IMR-90 (cell line): ENCODE results near the gene IQSEC1. TPM values are rescaled to one million over a fixed set of nuclear protein-coding genes. Genes with fewer than 3 reads are reported as not detected.
"Not testable (repeated sequence)": the region's sequence is repeated elsewhere in the genome, so short reads cannot be mapped to it uniquely, and the experiment has no call there.

Experiments used
- ATAC-seq: fragments of 200-7000 bp; cut with Tn5 transposase; 2 replicates; pipeline ENCODE4 v1.9.1; 2020; ENCODE audit warnings: low read depth, mild to moderate bottlenecking, moderate library complexity
- BruUV-seq: library from RNA; stranded (reverse); fragments of 400-500 nt; replicated peaks from 2 replicates; lab custom pipeline; 2021; lab: Mats Ljungman, UMichigan
- CTCF ChIA-PET: fragments of 300-600 bp; formaldehyde crosslinking; extraction: SDS; loops from one replicate; lab custom pipeline; 2021; ENCODE audit warnings: antibody characterized with exemption; lab: Yijun Ruan, JAX
- POLR2A ChIA-PET: fragments of 300-600 bp; sonication (Branson Sonifier 250); formaldehyde crosslinking; loops from one replicate; lab custom pipeline; 2022; ENCODE audit warnings: antibody characterized with exemption; ENCODE audit not compliant: unreplicated experiment; lab: Charles Lee
- DNase-seq: peaks from one replicate; pipeline ENCODE4 v3.0.0; 2013
- H2AFZ ChIP-seq: replicated peaks from 2 replicates; pipeline ENCODE3; 2013; ENCODE audit warnings: low read length, mild to moderate bottlenecking; ENCODE audit not compliant: poor library complexity
- H2AK5ac ChIP-seq: 2 replicates; pipeline ENCODE4 v1.6.1; 2013; ENCODE audit warnings: low read depth, low read length, inconsistent platforms
- H2AK9ac ChIP-seq: replicated peaks from 2 replicates; pipeline ENCODE3; 2013; ENCODE audit warnings: mild to moderate bottlenecking, low read depth, low read length, moderate library complexity; ENCODE audit not compliant: poor library complexity
- H2BK120ac ChIP-seq: 2 replicates; pipeline ENCODE4 v1.6.1; 2013; ENCODE audit warnings: low read depth, low read length, inconsistent platforms
- H2BK15ac ChIP-seq: 3 replicates; pipeline ENCODE4 v1.6.1; 2013; ENCODE audit warnings: low read depth, low read length, inconsistent platforms
- H2BK20ac ChIP-seq: 2 replicates; pipeline ENCODE4 v1.6.1; 2013; ENCODE audit warnings: low read depth, mild to moderate bottlenecking, inconsistent platforms, low read length, moderate library complexity
- H2BK5ac ChIP-seq: 2 replicates; pipeline ENCODE4 v1.6.1; 2013; ENCODE audit warnings: mild to moderate bottlenecking, low read depth, low read length, inconsistent platforms; ENCODE audit not compliant: poor library complexity, severe bottlenecking
- H3K14ac ChIP-seq: replicated peaks from 2 replicates; pipeline ENCODE4 v1.6.1; 2013; ENCODE audit warnings: low read depth, low read length, inconsistent platforms
- H3K18ac ChIP-seq: 2 replicates; pipeline ENCODE4 v1.6.1; 2013; ENCODE audit warnings: low read depth, low read length, control low read depth
- H3K23ac ChIP-seq: 2 replicates; pipeline ENCODE4 v1.6.1; 2013; ENCODE audit warnings: low read depth, low read length, inconsistent platforms
- H3K27ac ChIP-seq: 2 replicates; pipeline ENCODE4 v1.5.1; 2013; ENCODE audit warnings: mild to moderate bottlenecking, control low read depth, low read length; ENCODE audit not compliant: insufficient read depth
- H3K27me3 ChIP-seq: 2 replicates; pipeline ENCODE4 v1.6.1; 2013; ENCODE audit warnings: low read length; ENCODE audit not compliant: control insufficient read depth, insufficient read depth
- H3K36me3 ChIP-seq: 2 replicates; pipeline ENCODE4 v1.6.1; 2013; ENCODE audit warnings: low read length, mixed read lengths; ENCODE audit not compliant: control insufficient read depth, insufficient read depth
- H3K4ac ChIP-seq: 2 replicates; pipeline ENCODE4 v1.6.1; 2013; ENCODE audit warnings: low read depth, low read length, inconsistent platforms
- H3K4me1 ChIP-seq: 2 replicates; pipeline ENCODE4 v1.6.1; 2013; ENCODE audit warnings: low read length, mixed read lengths; ENCODE audit not compliant: control insufficient read depth, insufficient read depth
- H3K4me2 ChIP-seq: 2 replicates; pipeline ENCODE4 v1.6.1; 2013; ENCODE audit warnings: low read depth, mild to moderate bottlenecking, control low read depth, low read length, moderate library complexity
- H3K4me3 ChIP-seq: 2 replicates; pipeline ENCODE4 v1.5.1; 2013; ENCODE audit warnings: low read depth, mild to moderate bottlenecking, control low read depth, low read length, moderate library complexity; ENCODE audit not compliant: insufficient read depth
- H3K56ac ChIP-seq: 2 replicates; pipeline ENCODE4 v1.6.1; 2013; ENCODE audit warnings: low read length, inconsistent platforms; ENCODE audit not compliant: insufficient read depth; ENCODE audit errors: extremely low read depth
- H3K79me1 ChIP-seq, 2 experiments: 2 replicates each; pipeline ENCODE4 v1.6.1; 2013; ENCODE audit warnings: low read length in 2 of 2, inconsistent platforms in 1 of 2, low read depth in 1 of 2
- H3K9ac ChIP-seq: 2 replicates; pipeline ENCODE4 v1.6.1; 2013; ENCODE audit warnings: low read depth, low read length, control low read depth
- H3K9me1 ChIP-seq: 2 replicates; pipeline ENCODE4 v1.6.1; 2013; ENCODE audit warnings: low read length, inconsistent platforms; ENCODE audit not compliant: insufficient read depth
- H3K9me3 ChIP-seq: 2 replicates; pipeline ENCODE4 v1.6.1; 2013; ENCODE audit warnings: low read length; ENCODE audit not compliant: control insufficient read depth, insufficient read depth
- H4K20me1 ChIP-seq: 2 replicates; pipeline ENCODE4 v1.6.1; 2013; ENCODE audit warnings: low read length, inconsistent platforms; ENCODE audit not compliant: insufficient read depth
- H4K5ac ChIP-seq: 2 replicates; pipeline ENCODE4 v1.6.1; 2013; ENCODE audit warnings: mild to moderate bottlenecking, low read depth, low read length, control low read depth
- H4K8ac ChIP-seq, 2 experiments: 2 replicates each; pipeline ENCODE4 v1.6.1; 2013; ENCODE audit warnings: low read depth in 2 of 2, low read length in 2 of 2, control low read depth in 1 of 2, inconsistent platforms in 1 of 2
- H4K91ac ChIP-seq: 2 replicates; pipeline ENCODE4 v1.6.1; 2013; ENCODE audit warnings: low read depth, low read length, inconsistent platforms; ENCODE audit not compliant: insufficient read depth
- FOS ChIP-seq: fragments of 150-350 bp; IDR thresholded peaks from 2 replicates; pipeline ENCODE4 v1.6.1; 2016; ENCODE audit warnings: low read depth, low read length
- whole genome bisulfite sequencing, 2 experiments: methylation state at CpG; one replicate each; pipeline versions ENCODE4 v1.1.5 to v1.1.7; 2013; ENCODE audit warnings: missing lambda C conversion rate in 2 of 2; ENCODE audit not compliant: insufficient read length in 1 of 2; ENCODE audit errors: extremely low coverage in 2 of 2; 5-methylcytosine and 5-hydroxymethylcytosine counted together
- dilution Hi-C: fragments of 300-500 bp; cut with HindIII; formaldehyde crosslinking; loops from one replicate; pipeline ENCODE4 v1.14.3; 2018; ENCODE audit warnings: low sequenced_read_pairs; ENCODE audit not compliant: unreplicated experiment
- in situ Hi-C: fragments of 300-500 bp; cut with MboI; formaldehyde crosslinking; loops from 3 replicates; pipeline ENCODE4 v1.14.3; 2019; ENCODE audit warnings: low sequenced_read_pairs, inconsistent platforms, mixed read lengths
- intact Hi-C: fragments of 100-400 bp; cut with micrococcal nuclease; formaldehyde crosslinking; loops from 2 replicates; pipeline ENCODE4 v1.10.0; 2022
- polyA plus RNA-seq, 3 experiments: library from polyadenylated mRNA; depleted of rRNA; stranded (reverse); fragments of >200 nt; gene quantifications; 2 replicates each; pipeline ENCODE4 v1.2.3, GENCODE V29; 2012; ENCODE audit warnings: low replicate concordance in 1 of 3
- total RNA-seq: library from RNA; depleted of rRNA; stranded (reverse); fragments of >200 nt; gene quantifications from 2 replicates; pipeline ENCODE4 v1.2.3, GENCODE V29; 2012

IQSEC1 gene
- total and polyA plus RNA-seq, 2 of the 4 experiments (the other 2 are of a cell fraction), result 5.9 to 11.9 TPM

GRCh38 chr3:12879191-12879815, 193.9 kb downstream of the IQSEC1 start:
- ATAC-seq (no peak), DNase-seq (no peak)
- Histone ChIP-seq H3K9me1 (no peaks in the 10 kb centered on the region), H4K8ac (no peak overlapping the region), H2AK5ac (no peak overlapping the region), H2BK120ac (no peak overlapping the region), H3K9me3 (no peaks in the 10 kb centered on the region), H3K4me3 (no peak overlapping the region), H2BK20ac (no peak overlapping the region), H3K4me2 (no peak overlapping the region), H4K5ac (no peak overlapping the region), H3K56ac (no peak overlapping the region), H3K14ac (no peak overlapping the region), H3K36me3 (no peaks in the 10 kb centered on the region), H3K27ac (no peak overlapping the region), H4K91ac (no peak overlapping the region), H3K4me1 (no peaks in the 10 kb centered on the region), H3K9ac (no peak overlapping the region), H2AFZ (no peak overlapping the region), H4K20me1 (no peaks in the 10 kb centered on the region), H3K23ac (no peak overlapping the region), H2BK15ac (no peak overlapping the region), H3K18ac (no peak overlapping the region), H2AK9ac (no peak overlapping the region), H2BK5ac (no peak overlapping the region), H3K79me1 (no peaks in the 10 kb centered on the region), H3K4ac (no peak overlapping the region), H3K27me3 (peaks cover 28% of the 10 kb centered on the region)
- CTCF ChIA-PET, result interaction anchor here (1.6 kb wide), 1 partner anchor 11 kb away, joined by 4 read pairs; no protein-coding TSS in a partner anchor
- WGBS, 2 experiments, result 100% methylated on average over 1 of the region's 5 CpGs; no CpG with 5 or more reads in 1 of the 2 experiments
- POLR2A ChIA-PET, result no interaction called here
- dilution Hi-C loops (no loop called here), intact Hi-C loops (no loop called here), in situ Hi-C loops (loop anchor here (25.0 kb wide), 1 partner anchor 742 kb away; no protein-coding TSS in a partner anchor)
- BruUV-seq, result no TSS peak
- no peak for TF ChIP-seq FOS

DNA sequence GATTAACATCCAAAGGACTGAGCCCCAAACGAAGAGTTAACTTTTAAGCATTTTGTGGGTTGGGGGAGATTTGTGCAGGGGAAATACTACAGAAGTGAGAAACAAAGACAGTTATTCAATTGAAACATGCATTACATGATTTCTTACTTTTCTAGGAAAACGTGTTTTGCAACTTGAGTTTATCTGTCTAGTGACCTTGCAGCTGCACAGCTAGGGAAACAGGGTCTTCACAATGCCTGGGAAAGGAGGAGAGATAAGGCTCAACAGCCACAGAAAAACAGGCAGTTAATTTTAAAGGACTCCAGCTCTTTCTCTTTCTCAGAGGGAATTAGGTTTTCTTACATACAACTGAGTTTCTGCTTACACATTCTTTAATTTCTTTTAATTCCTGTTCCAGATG, 194.5 kb downstream of the IQSEC1 start:
- BruUV-seq, dilution Hi-C loops, H2BK15ac ChIP-seq, H3K9me3 ChIP-seq, H3K4me2 ChIP-seq, H2BK5ac ChIP-seq, intact Hi-C loops, H3K18ac ChIP-seq, H3K9me1 ChIP-seq, H3K23ac ChIP-seq, H4K91ac ChIP-seq, H2BK20ac ChIP-seq, H3K4me3 ChIP-seq, H3K4me1 ChIP-seq, H4K5ac ChIP-seq, H2AFZ ChIP-seq, H2AK9ac ChIP-seq, H2BK120ac ChIP-seq, DNase-seq, H3K36me3 ChIP-seq, ATAC-seq, H3K56ac ChIP-seq, H3K4ac ChIP-seq, H3K9ac ChIP-seq, H4K8ac ChIP-seq, H3K79me1 ChIP-seq, H3K14ac ChIP-seq, H3K27ac ChIP-seq, POLR2A ChIA-PET, H4K20me1 ChIP-seq, H2AK5ac ChIP-seq: not testable (repeated sequence)
- CTCF ChIA-PET, result interaction anchor here (1.6 kb wide), 1 partner anchor 11 kb away, joined by 4 read pairs; no protein-coding TSS in a partner anchor
- 0% methylated on average over 1 of the region's 2 CpGs; no CpG with 5 or more reads in 1 of the 2 experiments for WGBS, 2 experiments
- peaks cover 30% of the 10 kb centered on the region for H3K27me3 ChIP-seq
- in situ Hi-C loops, result loop anchor here (25.0 kb wide), 1 partner anchor 741 kb away; no protein-coding TSS in a partner anchor
